ENCODE measurements around the gene ARHGAP8. TPM values are rescaled to one million over a fixed set of nuclear protein-coding genes. Genes with fewer than 3 reads are reported as not detected.

ARHGAP8 gene
- polyA plus RNA-seq, 3 donors: 0.03 TPM; not detected in 2

GRCh38 chr22:44885806-44886360, 133.5 kb downstream of the ARHGAP8 start:
- 94% methylated on average over 8 of the region's 14 CpGs for WGBS (ENCODE audit: insufficient coverage)
- Mint-ChIP-seq H3K4me3 (no peak overlapping the region), H3K4me1 (no peaks in the 10 kb centered on the region), H3K27ac (no peak overlapping the region), H3K9me3 (no peaks in the 10 kb centered on the region), H3K27me3 (ENCODE audit: low read depth in 3 of 3) (no peaks in the 10 kb centered on the region), H3K36me3 (no peaks in the 10 kb centered on the region)
- Histone ChIP-seq H3K9ac (ENCODE audit: insufficient read depth, low read length, poor library complexity, severe bottlenecking) (no peak overlapping the region), H3K36me3 (replicated peaks in 1 of 2; ENCODE audit: control insufficient read depth in 1 of 2, insufficient read depth in 2 of 2, low read length in 2 of 2) (no peaks in the 10 kb centered on the region), H3K27me3 (ENCODE audit: control insufficient read depth in 2 of 2, insufficient read depth in 2 of 2, low read length in 2 of 2) (no peaks in the 10 kb centered on the region), H2AFZ (ENCODE audit: insufficient read depth, low read depth, low read length, poor library complexity, severe bottlenecking) (no peak overlapping the region), H3K4me1 (ENCODE audit: control insufficient read depth in 1 of 2, insufficient read depth in 2 of 2, low read length in 2 of 2) (no peaks in the 10 kb centered on the region), H3K4me3 (replicated peaks in 1 of 3; ENCODE audit: low read depth in 2 of 3, low read length in 3 of 3) (no peak overlapping the region), H3K9me3 (replicated peaks in 1 of 2; ENCODE audit: control insufficient read depth in 1 of 2, insufficient read depth in 1 of 2, low read length in 2 of 2) (no peaks in the 10 kb centered on the region), H3K79me2 (ENCODE audit: insufficient read depth, low read length) (no peaks in the 10 kb centered on the region), H3K4me2 (replicated peaks; ENCODE audit: extremely low read depth, low read length, poor library complexity, severe bottlenecking) (no peak overlapping the region), H4K20me1 (ENCODE audit: insufficient read depth, low read length) (no peaks in the 10 kb centered on the region), H3K27ac (ENCODE audit: low read depth in 1 of 2, low read length in 2 of 2) (no peak overlapping the region)
- TF ChIP-seq CTCF (IDR thresholded peaks at IDR 0.05): no peak
- DNase-seq: no peak
- intact Hi-C loops (cut with micrococcal nuclease): no loop called here

GRCh38 chr22:44887941-44888366, 135.6 kb downstream of the ARHGAP8 start:
- no peaks in the 10 kb centered on the region for H3K36me3 ChIP-seq (replicated peaks in 1 of 2; ENCODE audit: control insufficient read depth in 1 of 2, insufficient read depth in 2 of 2, low read length in 2 of 2)

More at GRCh38 chr22:44887941-44888366, 135.6 kb downstream of the ARHGAP8 start:
- no peak overlapping the region for H3K4me3 ChIP-seq (replicated peaks in 1 of 3; ENCODE audit: low read depth in 2 of 3, low read length in 3 of 3)
- no peak overlapping the region for H3K4me3 Mint-ChIP-seq
- H3K27me3 Mint-ChIP-seq (ENCODE audit: low read depth in 3 of 3): no peaks in the 10 kb centered on the region
- WGBS (ENCODE audit: insufficient coverage): 93% methylated on average over 16 of the region's 16 CpGs
- H3K9ac ChIP-seq (ENCODE audit: insufficient read depth, low read length, poor library complexity, severe bottlenecking): no peak overlapping the region
- TF ChIP-seq CTCF (IDR thresholded peaks at IDR 0.05): no peak
- no peaks in the 10 kb centered on the region for H3K9me3 Mint-ChIP-seq
- intact Hi-C loops (cut with micrococcal nuclease): no loop called here
- no peak overlapping the region for H3K27ac Mint-ChIP-seq
- no peaks in the 10 kb centered on the region for H3K4me1 ChIP-seq (ENCODE audit: control insufficient read depth in 1 of 2, insufficient read depth in 2 of 2, low read length in 2 of 2)
- H3K9me3 ChIP-seq (replicated peaks in 1 of 2; ENCODE audit: control insufficient read depth in 1 of 2, insufficient read depth in 1 of 2, low read length in 2 of 2): no peaks in the 10 kb centered on the region
- no peaks in the 10 kb centered on the region for H3K4me1 Mint-ChIP-seq
- H3K36me3 Mint-ChIP-seq: no peaks in the 10 kb centered on the region
- no peak overlapping the region for H3K27ac ChIP-seq (ENCODE audit: low read depth in 1 of 2, low read length in 2 of 2)
- no peaks in the 10 kb centered on the region for H3K27me3 ChIP-seq (ENCODE audit: control insufficient read depth in 2 of 2, insufficient read depth in 2 of 2, low read length in 2 of 2)
- no peaks in the 10 kb centered on the region for H3K79me2 ChIP-seq (ENCODE audit: insufficient read depth, low read length)
- H4K20me1 ChIP-seq (ENCODE audit: insufficient read depth, low read length): no peaks in the 10 kb centered on the region
- no peak for DNase-seq
- H3K4me2 ChIP-seq (replicated peaks; ENCODE audit: extremely low read depth, low read length, poor library complexity, severe bottlenecking): no peak overlapping the region
- no peak overlapping the region for H2AFZ ChIP-seq (ENCODE audit: insufficient read depth, low read depth, low read length, poor library complexity, severe bottlenecking)

All from CD14-positive monocyte (primary cell).